PC-9 (cell line): ENCODE data around the gene TADA2B. TPM values are rescaled to one million over a fixed set of nuclear protein-coding genes. Genes with fewer than 3 reads are reported as not detected.

Experiments
- BruUV-seq: library from RNA; stranded (reverse); fragments of 400-500 nt; replicated peaks from 2 replicates; lab custom pipeline; 2021; lab: Mats Ljungman, UMichigan
- CTCF ChIA-PET: fragments of 300-600 bp; sonication (Branson Sonifier 250); formaldehyde crosslinking; loops from one replicate; lab custom pipeline; 2022; ENCODE audit warnings: antibody characterized with exemption; lab: Charles Lee
- POLR2A ChIA-PET: fragments of 300-600 bp; sonication (Branson Sonifier 250); formaldehyde crosslinking; loops from one replicate; lab custom pipeline; 2022; ENCODE audit warnings: antibody characterized with exemption; ENCODE audit not compliant: unreplicated experiment; lab: Charles Lee
- DNase-seq, 2 experiments: peaks; one replicate each; pipeline versions ENCODE4 v3.0.0 to v3.0.0-alpha.2; 2015 to 2022; ENCODE audit warnings: mixed read lengths in 1 of 2
- H2AFZ ChIP-seq: fragments of 200-600 bp; sonication (generic); 2 replicates; pipeline ENCODE4 v1.8.1; 2017; ENCODE audit warnings: antibody characterized with exemption
- H3F3A ChIP-seq: fragments of 200-600 bp; sonication (generic); 2 replicates; pipeline ENCODE4 v1.8.1; 2017; ENCODE audit warnings: antibody characterized with exemption, mild to moderate bottlenecking, low read depth; ENCODE audit not compliant: insufficient read depth
- H3K27ac ChIP-seq: fragments of 200-600 bp; sonication (generic); 2 replicates; pipeline ENCODE4 v1.6.1; 2016; ENCODE audit warnings: mixed run types
- H3K27me3 ChIP-seq: fragments of 200-600 bp; sonication (generic); 2 replicates; pipeline ENCODE4 v1.6.1; 2016; ENCODE audit warnings: low read depth, mixed run types; ENCODE audit not compliant: insufficient read depth
- H3K36me3 ChIP-seq: fragments of 200-600 bp; sonication (generic); 2 replicates; pipeline ENCODE4 v1.6.1; 2016; ENCODE audit warnings: low read depth, mixed run types
- H3K4me1 ChIP-seq: fragments of 200-600 bp; sonication (generic); replicated peaks from 2 replicates; pipeline ENCODE4 v1.6.1; 2016; ENCODE audit warnings: mixed run types; ENCODE audit not compliant: insufficient read depth
- H3K4me2 ChIP-seq: fragments of 200-600 bp; sonication (generic); 2 replicates; pipeline ENCODE4 v1.6.1; 2017; ENCODE audit warnings: mixed run types
- H3K4me3 ChIP-seq: fragments of 200-600 bp; sonication (generic); 2 replicates; pipeline ENCODE4 v1.6.1; 2016; ENCODE audit warnings: mixed run types
- H3K79me2 ChIP-seq: fragments of 200-600 bp; sonication (generic); 2 replicates; pipeline ENCODE4 v1.6.1; 2017; ENCODE audit warnings: low read depth, mixed run types
- H3K9me2 ChIP-seq: fragments of 200-600 bp; sonication (generic); 2 replicates; pipeline ENCODE4 v1.8.1; 2017; ENCODE audit warnings: mild to moderate bottlenecking; ENCODE audit not compliant: insufficient read depth
- H3K9me3 ChIP-seq: fragments of 200-600 bp; sonication (generic); 2 replicates; pipeline ENCODE4 v1.8.1; 2016; ENCODE audit warnings: low read depth; ENCODE audit not compliant: insufficient read depth
- H4K20me1 ChIP-seq: fragments of 200-600 bp; sonication (generic); 2 replicates; pipeline ENCODE4 v1.8.1; 2017; ENCODE audit not compliant: insufficient read depth
- CTCF ChIP-seq: fragments of 200-600 bp; sonication (generic); conservative IDR thresholded peaks from 2 replicates; pipeline ENCODE4 v1.6.1; 2017; ENCODE audit warnings: mixed run types, antibody characterized with exemption, mild to moderate bottlenecking, moderate library complexity
- EZH2 ChIP-seq: fragments of 200-600 bp; sonication (generic); IDR thresholded peaks from 2 replicates; pipeline ENCODE4 v1.8.0; 2017; ENCODE audit warnings: antibody characterized with exemption, low read depth
- intact Hi-C: fragments of 100-400 bp; cut with micrococcal nuclease; formaldehyde crosslinking; loops from one replicate; pipeline ENCODE4 v1.10.0; 2022; ENCODE audit not compliant: unreplicated experiment
- total RNA-seq: library from RNA; stranded (reverse); gene quantifications from 2 replicates; pipeline ENCODE4 v1.2.3, GENCODE V29; 2021

TADA2B gene
- total RNA-seq, 1 experiment from 2014 or later, result 9.5 TPM

- Histone ChIP-seq H3K9me2 (no peaks in the 10 kb centered on the region), H3K4me2 (no peak overlapping the region), H3K27me3 (no peaks in the 10 kb centered on the region), H3K4me1 (no peaks in the 10 kb centered on the region), H3K79me2 (0 out of 2 replicates have a peak, but pooled peaks cover 6% of the 10 kb centered on the region), H3K9me3 (no peaks in the 10 kb centered on the region), H2AFZ (no peak overlapping the region), H3K36me3 (0 out of 2 replicates have a peak, but pooled peaks cover 4% of the 10 kb centered on the region), H3K27ac (no peak overlapping the region), H4K20me1 (no peaks in the 10 kb centered on the region), H3F3A (no peaks in the 10 kb centered on the region), H3K4me3 (no peak overlapping the region)
- DNase-seq, result no peak
- CTCF ChIA-PET, result interaction anchor here (0.6 kb wide), 1 partner anchor 35 kb away, joined by 3 read pairs; a partner anchor contains a TSS
- POLR2A ChIA-PET, result interaction anchor here (0.5 to 0.6 kb wide), 2 partner anchors 13 to 975 kb away, joined by 3 read pairs; no protein-coding TSS in a partner anchor
- intact Hi-C loops, result no loop called here
- no TSS peak for BruUV-seq
- TF ChIP-seq CTCF (no peak), EZH2 (no peak)
These were observed 35.8 kb upstream of the TADA2B start for GRCh38 chr4:7007142-7007907.

- Histone ChIP-seq H3K27me3 (no peaks in the 10 kb centered on the region), H3K9me3 (no peaks in the 10 kb centered on the region), H3K4me3 (no peak overlapping the region), H3K4me1 (no peaks in the 10 kb centered on the region), H3K4me2 (no peak overlapping the region), H3K9me2 (no peaks in the 10 kb centered on the region), H2AFZ (no peak overlapping the region), H3K36me3 (0 out of 2 replicates have a peak, but pooled peaks cover 4% of the 10 kb centered on the region), H4K20me1 (no peaks in the 10 kb centered on the region), H3K27ac (no peak overlapping the region), H3K79me2 (0 out of 2 replicates have a peak, but pooled peaks cover 2% of the 10 kb centered on the region), H3F3A (no peaks in the 10 kb centered on the region)
- no peak for DNase-seq
- intact Hi-C loops, result no loop called here
- TF ChIP-seq CTCF, result no peak
- TF ChIP-seq EZH2, result no peak
- no TSS peak for BruUV-seq
- ChIA-PET POLR2A (interaction anchor here (0.5 to 0.6 kb wide), 2 partner anchors 13 to 975 kb away, joined by 3 read pairs; no protein-coding TSS in a partner anchor), CTCF (no interaction called here)
These were observed 35.2 kb upstream of the TADA2B start for GRCh38 chr4:7007944-7008343.

- Histone ChIP-seq H3K27me3 (no peaks in the 10 kb centered on the region), H4K20me1 (no peaks in the 10 kb centered on the region), H3F3A (no peaks in the 10 kb centered on the region), H3K27ac (no peak overlapping the region), H3K4me1 (no peaks in the 10 kb centered on the region), H3K36me3 (0 out of 2 replicates have a peak, but pooled peaks cover 4% of the 10 kb centered on the region), H2AFZ (no peak overlapping the region), H3K4me2 (no peak overlapping the region), H3K79me2 (no peaks in the 10 kb centered on the region), H3K4me3 (no peak overlapping the region), H3K9me3 (no peaks in the 10 kb centered on the region), H3K9me2 (no peaks in the 10 kb centered on the region)
- TF ChIP-seq CTCF (no peak), EZH2 (no peak)
- ChIA-PET POLR2A (no interaction called here), CTCF (no interaction called here)
- no TSS peak for BruUV-seq
- intact Hi-C loops, result no loop called here
- DNase-seq, result no peak
These were observed 33.6 kb upstream of the TADA2B start for GRCh38 chr4:7009564-7009963.
